Measurements from ENCODE around the gene CEP131. TPM values are rescaled to one million over a fixed set of nuclear protein-coding genes. Genes with fewer than 3 reads are reported as not detected.

Gene CEP131
- total and polyA plus RNA-seq, 2 donors (not counting 3 experiments of a cell fraction or from before 2014, with no cell fraction given) = 5.3 to 17.9 TPM

DNA sequence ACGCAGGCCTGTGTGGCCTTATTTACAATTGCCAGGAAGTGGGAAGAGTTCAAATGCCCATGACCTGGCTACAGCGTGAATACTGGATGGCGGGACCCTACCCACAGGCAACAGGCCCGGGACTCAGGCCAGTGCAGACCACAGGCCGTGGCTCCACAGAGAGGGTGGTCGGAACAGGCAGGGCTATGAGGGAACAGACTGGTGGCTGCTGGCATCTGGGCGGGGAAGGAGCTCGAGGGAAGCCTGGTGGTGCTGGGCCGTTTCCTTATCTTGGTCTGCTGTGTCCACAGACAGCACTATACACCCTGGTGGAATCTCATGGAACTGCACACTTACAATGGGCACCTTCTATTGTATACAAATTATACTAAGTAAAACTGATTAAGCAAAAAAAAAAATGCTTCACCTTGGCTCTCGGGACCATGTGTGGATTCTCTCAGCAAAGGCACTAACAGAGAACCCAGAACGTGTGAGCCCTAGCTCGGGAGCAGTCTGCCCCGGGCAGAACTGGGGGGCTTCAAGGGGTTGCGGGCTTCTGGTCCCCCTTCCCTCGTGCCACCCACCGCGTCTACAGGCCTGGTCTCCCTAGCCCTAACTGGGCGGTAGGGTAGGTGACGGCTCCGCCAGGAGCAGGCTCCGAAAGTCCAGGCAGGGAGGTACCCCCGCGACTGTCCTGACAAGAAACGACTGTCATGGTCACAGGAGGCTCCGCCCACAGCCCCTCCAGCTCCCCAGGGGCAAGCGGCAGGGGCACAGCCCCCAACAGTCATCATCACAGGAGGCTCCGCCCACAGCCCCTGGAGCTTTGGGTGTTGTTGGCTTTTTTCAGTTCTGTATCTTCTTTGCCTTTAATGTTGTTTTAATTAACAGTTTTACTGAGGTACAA is 21.8 kb downstream of the CEP131 start:
- H3K9ac ChIP-seq (replicated peaks; ENCODE audit: extremely low read depth, insufficient read depth, low read length) = no peak overlapping the region
- ChIA-PET POLR2A (no interaction called here), CTCF (interaction anchor here (0.6 to 4.4 kb wide), 21 partner anchors 10 to 304 kb away, joined by 3 to 91 read pairs (median 4); partner anchors contain the start of genes CEP131, NDUFAF8 and TEPSIN)
- no peak overlapping the region for H3K4me2 ChIP-seq (ENCODE audit: insufficient read depth, low read length)
- H3K27ac ChIP-seq (ENCODE audit: insufficient read depth, low read depth, low read length) = no peak overlapping the region
- H3K79me2 ChIP-seq (ENCODE audit: control insufficient read depth, insufficient read depth, low read length) = no peaks in the 10 kb centered on the region
- FAIRE-seq = peak; percentile 78
- no peak overlapping the region for H3K4me3 ChIP-seq (replicated peaks in 1 of 3; ENCODE audit: insufficient read depth in 1 of 3, low read depth in 1 of 3, low read length in 3 of 3)
- no peaks in the 10 kb centered on the region for H3K9me3 ChIP-seq (replicated peaks; ENCODE audit: control insufficient read depth, insufficient read depth, low read length)
- intact Hi-C loops (cut with micrococcal nuclease) (loop anchor here (1.0 kb wide), 1 partner anchor 59 kb away; no protein-coding TSS in a partner anchor), dilution Hi-C loops (cut with MboI; ENCODE audit: extremely low pct_ligation_motif_present, low sequenced_read_pairs) (no loop called here)
- TF ChIP-seq FOS (IDR thresholded peaks at IDR 0.05; ENCODE audit: borderline replicate concordance, insufficient read depth, low read length) (no peak), GATA2 (IDR thresholded peaks at IDR 0.05; ENCODE audit: insufficient read depth, insufficient read length, low read depth, low read length) (no peak), JUN (IDR thresholded peaks at IDR 0.05; ENCODE audit: borderline replicate concordance, insufficient read depth, insufficient read length, low read depth) (no peak), POLR2A (IDR thresholded peaks at IDR 0.05; ENCODE audit: low read depth, low read length) (no peak)
- TF ChIP-seq, protein P1, sequence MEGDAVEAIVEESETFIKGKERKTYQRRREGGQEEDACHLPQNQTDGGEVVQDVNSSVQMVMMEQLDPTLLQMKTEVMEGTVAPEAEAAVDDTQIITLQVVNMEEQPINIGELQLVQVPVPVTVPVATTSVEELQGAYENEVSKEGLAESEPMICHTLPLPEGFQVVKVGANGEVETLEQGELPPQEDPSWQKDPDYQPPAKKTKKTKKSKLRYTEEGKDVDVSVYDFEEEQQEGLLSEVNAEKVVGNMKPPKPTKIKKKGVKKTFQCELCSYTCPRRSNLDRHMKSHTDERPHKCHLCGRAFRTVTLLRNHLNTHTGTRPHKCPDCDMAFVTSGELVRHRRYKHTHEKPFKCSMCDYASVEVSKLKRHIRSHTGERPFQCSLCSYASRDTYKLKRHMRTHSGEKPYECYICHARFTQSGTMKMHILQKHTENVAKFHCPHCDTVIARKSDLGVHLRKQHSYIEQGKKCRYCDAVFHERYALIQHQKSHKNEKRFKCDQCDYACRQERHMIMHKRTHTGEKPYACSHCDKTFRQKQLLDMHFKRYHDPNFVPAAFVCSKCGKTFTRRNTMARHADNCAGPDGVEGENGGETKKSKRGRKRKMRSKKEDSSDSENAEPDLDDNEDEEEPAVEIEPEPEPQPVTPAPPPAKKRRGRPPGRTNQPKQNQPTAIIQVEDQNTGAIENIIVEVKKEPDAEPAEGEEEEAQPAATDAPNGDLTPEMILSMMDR (IDR thresholded peaks at IDR 0.05; ENCODE audit: extremely low read depth in 1 of 2, insufficient read depth in 1 of 2, low read depth in 1 of 2, low read length in 2 of 2) = peak; percentile 63 to 73
- no peaks in the 10 kb centered on the region for H4K20me1 ChIP-seq (replicated peaks; ENCODE audit: control insufficient read depth, extremely low read depth, insufficient read depth, low read length)
- no peaks in the 10 kb centered on the region for H3K4me1 ChIP-seq (ENCODE audit: control insufficient read depth, extremely low read depth, insufficient read depth, low read length)
- peak; percentile 76 for DNase-seq (ENCODE audit: low read depth, low spot score)
- H3K36me3 ChIP-seq (ENCODE audit: control insufficient read depth in 2 of 2, extremely low read depth in 1 of 2, insufficient read depth in 2 of 2, low read length in 2 of 2) = no peaks in the 10 kb centered on the region
- BruUV-seq (replicated peaks) = no TSS peak
- H2AFZ ChIP-seq (ENCODE audit: low read depth, low read length) = no peak overlapping the region
- H3K9me1 ChIP-seq (replicated peaks; ENCODE audit: control insufficient read depth, extremely low read depth, insufficient read depth, low read length) = no peaks in the 10 kb centered on the region
- H3K27me3 ChIP-seq (ENCODE audit: control insufficient read depth in 2 of 2, insufficient read depth in 2 of 2, low read length in 2 of 2) = no peaks in the 10 kb centered on the region
